Measurements from ENCODE around the gene HEBP2.

Gene HEBP2

DNA sequence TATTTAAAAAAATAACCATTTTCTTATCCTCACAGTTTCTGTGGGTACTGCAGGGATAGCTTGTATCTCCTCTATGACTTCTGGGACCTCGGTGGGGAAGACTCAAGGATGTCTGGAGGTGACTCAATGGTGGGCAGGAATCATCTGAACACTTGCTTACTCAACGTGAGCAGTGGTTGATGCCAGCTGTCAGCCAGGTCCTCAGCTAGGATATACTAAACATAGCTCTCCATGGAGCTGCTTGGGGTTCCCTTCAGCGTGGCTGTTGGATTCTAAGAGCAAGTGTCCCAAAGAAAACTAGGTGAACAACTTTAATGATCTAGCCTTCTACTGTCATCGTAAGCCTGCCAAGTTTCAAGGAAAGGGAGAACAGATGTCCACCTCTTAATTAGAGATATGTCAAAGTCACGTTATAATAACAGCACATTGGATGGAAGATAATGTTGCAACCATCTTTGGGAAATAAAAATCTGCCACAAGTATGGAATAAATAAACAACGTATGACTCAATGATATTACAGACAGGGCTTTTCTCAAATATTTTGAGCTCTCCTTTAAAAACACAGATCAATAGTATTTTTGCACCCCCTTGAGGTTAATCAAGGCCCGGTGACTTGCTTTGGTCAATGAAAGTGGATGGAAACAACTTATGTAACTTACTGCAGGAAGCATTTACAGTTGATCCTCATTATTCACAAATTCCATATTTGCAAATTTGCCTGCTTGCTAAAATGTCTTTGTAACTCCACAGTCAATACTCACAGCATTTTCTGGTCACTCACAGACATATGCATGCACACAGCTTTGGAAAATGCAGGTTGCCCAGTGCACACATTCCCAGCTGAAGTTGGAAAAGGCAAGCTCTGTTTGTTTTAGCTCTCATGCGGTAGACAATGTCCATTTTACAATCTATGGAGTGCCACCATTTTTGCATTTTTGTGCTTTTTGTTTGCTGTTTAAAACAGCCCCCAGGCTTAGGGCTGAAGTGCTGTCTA is 6.6 kb upstream of the HEBP2 start:
- no peak for DNase-seq (ENCODE audit: low spot score)

DNA sequence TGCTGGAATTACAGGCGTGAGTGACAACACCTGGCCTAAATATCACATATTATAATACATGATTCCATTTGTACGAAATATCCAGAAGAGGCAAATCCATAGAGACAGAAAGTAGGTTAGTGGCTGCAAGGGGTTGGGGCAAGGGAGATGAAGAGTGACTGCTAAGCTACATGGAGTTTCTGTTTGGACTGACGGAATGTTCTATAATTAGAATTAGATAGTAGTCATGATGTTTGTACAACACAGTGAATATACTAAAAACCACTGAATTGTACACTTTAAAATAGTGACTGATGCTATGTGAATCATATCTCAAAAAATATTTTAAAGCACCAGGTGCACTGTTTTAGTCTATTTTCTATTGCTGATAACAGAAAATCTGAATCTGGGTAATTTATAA is 3.7 kb upstream of the HEBP2 start:
- no peak for DNase-seq (ENCODE audit: low spot score)

DNA sequence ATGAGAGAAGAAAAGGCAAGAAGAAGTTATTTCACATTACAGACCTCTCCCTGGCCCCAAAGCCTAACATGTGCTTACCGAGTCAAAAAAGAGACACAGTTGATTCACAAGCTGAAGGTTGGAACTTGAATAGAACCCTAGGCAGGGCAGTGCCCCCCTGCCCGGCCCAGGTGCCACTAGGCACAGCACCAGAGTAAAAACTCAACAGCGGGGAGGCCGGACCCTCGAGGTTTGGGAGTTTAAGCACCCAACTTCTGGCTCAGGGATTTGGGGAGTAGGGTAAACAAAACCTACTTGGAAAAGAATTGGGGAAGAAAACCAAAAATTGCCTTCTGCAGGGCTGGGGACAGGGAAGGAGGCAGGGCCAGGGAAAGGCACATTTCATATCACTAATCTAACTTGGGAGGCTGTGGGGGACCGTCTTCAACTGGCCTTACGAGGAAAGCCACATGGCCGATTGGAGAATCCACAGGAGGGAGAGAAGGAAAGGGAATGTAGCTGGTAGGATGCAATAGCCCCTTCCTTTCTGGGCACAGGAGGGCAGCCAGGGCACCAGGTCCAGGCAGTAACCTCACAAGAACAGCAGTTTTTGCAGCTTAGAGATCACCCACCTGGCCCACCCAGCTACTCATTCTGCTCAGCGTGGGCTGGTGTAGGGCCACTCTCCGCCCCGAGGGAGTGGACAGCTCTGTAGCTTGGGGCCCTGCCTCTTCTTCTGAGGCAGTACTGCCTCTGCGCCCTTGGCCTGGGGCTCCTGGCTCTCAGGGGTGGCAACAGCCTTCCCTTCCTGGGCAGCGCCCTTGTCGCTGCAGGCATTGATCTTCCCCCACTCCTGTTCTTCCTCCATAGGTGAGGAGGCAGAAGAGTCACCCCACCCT is 1.8 kb upstream of the HEBP2 start:
- no peak for DNase-seq (ENCODE audit: low spot score)

DNA sequence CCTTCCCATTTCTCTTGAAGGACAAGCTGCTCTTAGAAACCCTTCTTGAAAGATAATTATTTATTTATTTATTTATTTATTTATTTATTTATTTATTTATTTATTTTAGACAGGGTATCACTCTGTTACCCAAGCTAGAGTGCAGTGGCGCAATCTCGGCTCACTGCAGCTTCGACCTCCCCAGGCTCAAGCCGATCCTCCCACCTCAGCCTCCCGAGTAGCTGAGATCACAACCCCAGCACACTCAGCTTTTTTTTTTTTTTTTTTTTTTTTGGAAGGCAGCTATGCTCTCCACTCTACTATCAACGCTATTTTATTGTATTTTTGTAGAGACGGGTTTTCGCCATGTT is 1.2 kb upstream of the HEBP2 start:
- no peak for DNase-seq (ENCODE audit: low spot score)

DNA sequence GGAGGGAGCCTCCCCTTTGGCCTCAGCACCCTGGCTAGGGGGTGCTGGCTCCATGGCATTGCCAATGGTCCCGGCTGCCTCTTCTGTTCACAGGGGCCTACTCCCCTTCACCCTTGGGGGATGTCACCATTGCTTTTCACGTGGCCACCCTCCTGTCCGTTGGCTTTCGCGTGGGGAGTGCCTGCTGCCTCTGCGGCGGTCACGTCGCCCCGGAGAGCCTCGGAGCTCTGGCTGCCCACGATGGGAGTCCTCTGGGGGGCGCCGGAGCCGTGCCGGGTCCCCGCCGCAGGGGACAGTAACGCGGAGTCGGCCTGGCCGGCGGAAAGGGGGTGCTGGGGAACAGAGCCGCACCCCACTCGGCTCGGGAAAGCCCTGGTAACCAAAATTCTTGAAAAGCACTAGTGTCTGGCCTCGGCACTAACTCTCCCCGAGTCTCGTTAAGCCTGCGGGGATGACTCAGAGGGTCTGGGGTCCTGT is 661 bp upstream of the HEBP2 start:
- DNase-seq (ENCODE audit: low spot score), result peak; percentile 69

DNA sequence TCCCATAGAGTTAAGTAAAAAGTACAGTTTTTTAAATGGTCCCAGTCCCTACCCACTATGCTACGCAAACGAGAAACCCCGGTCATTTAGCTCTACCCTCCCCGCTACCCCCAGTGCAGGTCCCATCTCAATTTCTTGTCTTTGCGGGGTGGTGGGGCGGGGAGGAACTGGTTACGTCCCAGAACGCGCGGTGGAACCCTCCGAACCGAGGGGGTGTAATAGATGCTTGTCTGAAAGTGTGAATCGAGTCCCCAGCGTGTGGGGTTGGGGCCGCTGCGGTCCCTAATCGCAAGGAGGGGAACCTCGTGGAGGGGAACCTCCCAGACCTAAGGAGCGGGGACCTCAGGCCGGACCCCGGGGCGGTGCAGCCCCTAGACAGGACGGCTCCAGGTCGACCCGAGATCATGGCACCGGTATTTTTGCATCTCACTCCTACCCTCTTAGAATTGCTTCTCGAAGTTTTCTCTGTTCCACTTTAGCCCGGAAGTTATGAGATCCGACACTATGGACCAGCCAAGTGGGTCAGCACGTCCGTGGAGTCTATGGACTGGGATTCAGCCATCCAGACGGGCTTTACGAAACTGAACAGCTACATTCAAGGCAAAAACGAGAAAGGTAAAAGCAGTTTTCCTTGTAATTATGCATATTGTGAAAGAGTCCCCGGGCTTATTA is 779 bp downstream of the HEBP2 start:
- DNase-seq (ENCODE audit: low spot score), result peak; percentile 26

DNA sequence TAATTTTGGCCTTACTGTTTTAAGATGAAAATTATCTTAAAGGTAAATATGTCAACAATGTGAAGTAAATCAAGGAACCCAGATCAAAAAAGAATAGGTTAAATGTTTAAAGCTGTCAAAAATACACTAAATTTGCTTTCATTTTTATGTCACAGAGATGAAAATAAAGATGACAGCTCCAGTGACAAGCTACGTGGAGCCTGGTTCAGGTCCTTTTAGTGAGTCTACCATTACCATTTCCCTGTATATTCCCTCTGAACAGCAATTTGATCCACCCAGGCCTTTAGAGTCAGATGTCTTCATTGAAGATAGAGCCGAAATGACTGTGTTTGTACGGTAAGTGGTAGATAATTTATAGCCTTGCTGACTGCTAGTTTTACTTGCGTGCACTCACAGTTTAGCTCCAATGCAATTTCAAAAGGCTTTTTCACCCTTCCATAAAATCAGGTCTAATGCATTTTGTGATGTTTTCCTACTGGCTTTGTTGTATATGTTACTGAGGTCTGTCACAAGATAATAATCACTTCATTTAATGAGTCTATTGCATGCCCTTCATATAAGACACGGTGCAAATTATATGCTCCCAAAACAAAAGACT is 1.9 kb downstream of the HEBP2 start:
- no peak for DNase-seq (ENCODE audit: low spot score)

DNA sequence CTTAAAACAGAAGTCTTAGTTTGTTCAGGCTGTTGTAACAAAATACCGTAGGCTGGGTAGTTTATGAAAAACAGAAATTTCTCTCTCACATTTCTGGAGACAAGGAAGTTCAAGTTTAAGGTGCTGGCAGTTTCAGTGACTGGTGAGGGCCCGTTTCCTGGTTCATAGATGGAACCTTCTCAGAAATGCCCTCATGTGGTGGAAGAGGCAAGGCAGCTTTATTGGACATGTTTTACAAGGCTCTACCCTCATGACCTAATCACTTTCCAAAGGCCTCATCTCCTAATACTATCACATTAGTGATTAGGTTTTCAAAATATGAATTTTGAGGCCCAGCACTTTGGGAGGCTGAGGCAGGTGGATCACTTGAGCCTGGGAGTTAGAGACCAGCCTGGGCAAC is 2.4 kb downstream of the HEBP2 start:
- DNase-seq (ENCODE audit: low spot score), result no peak

DNA sequence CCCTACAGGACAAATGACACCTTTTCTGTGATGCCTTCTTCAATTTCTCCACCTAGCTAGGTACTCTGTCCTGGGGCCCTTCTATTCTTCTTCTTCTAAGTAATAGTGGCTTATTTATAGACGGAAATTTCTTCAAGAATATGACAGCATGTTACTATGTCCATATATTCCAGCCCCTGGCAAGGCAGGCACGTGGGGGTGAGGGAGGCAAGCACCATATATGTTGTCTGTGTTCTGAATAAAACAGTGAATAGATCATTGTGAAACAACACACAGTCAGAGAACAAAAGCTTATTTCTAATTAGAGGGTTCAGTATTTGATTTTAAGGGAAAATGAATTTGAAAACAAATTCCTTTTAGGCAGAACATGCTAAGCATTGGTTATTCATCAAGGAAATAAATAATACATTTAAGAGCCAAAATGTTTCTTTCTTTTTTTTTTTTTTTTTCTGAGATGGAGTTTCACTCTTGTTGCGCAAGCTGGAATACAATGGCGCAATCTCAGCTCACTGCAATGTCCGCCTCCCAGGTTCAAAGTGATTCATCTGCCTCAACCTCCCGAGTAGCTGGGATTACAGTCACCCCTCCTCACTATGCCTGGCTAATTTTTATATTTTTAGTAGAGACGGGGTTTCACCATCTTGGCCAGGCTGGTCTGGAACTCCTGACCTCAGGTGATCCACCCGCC is 6.2 kb downstream of the HEBP2 start:
- DNase-seq (ENCODE audit: low spot score), result no peak

DNA sequence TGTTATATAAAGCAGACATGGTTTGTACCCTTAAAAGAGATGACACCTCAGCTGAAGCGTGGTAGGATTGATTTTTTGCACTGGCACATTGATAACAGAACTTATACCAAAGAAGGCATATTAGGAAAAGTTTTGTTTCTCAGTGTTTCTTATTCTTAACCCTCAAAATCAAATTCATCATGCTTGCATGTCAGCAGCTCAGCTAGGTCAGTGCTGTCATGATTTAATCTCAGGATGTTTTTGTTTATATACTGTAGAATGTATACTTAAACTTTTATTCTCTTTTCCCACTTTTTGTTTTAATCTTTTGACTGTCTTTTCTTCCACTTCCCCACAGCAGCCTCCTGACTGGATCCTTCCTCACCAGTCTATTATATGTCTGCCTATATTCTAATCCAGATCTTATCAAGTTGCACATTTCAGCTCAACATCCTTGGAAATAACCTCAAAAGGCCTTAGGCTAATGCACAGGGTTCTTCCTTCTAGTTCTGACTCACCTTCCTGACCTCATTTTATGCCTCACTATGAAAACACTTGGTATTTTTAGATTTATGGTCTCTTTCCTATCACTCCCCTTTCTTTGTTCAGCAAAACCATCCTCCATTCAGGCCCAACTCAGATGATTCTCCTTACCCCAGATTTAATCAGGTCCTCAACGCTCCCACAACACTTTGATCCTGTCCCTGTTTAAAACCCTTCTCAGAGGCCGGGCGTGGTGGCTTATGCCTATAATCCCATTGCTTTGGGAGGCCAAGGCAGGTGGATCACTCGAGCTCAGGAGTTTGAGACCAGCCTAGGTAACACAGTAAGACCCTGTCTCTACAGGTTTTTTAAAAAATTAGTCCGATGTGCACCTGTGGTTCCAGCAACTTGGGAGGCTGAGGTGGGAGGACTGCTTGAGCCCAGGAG is 7.2 kb downstream of the HEBP2 start:
- peak; percentile 29 for DNase-seq (ENCODE audit: low spot score)

DNA sequence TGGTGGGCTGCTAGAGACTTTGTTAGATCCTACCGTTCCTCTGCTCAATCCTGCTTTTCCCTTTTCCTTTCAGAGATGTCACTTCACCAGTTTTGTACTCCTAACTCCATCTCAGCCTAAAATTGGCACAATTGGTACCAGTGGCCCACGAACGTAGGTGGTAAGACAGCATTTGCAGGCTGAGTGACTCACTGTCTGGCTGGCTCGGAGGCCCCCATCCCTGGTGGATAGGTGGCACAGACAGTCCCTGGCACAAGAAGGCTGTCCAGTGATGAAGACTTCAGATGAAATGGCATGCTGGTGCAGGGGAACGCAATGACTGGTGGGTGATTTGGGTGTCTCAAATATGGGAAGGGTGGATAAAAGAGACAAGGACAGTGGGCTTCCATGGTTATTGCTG is 11.1 kb downstream of the HEBP2 start:
- no peak for DNase-seq (ENCODE audit: low spot score)

DNA sequence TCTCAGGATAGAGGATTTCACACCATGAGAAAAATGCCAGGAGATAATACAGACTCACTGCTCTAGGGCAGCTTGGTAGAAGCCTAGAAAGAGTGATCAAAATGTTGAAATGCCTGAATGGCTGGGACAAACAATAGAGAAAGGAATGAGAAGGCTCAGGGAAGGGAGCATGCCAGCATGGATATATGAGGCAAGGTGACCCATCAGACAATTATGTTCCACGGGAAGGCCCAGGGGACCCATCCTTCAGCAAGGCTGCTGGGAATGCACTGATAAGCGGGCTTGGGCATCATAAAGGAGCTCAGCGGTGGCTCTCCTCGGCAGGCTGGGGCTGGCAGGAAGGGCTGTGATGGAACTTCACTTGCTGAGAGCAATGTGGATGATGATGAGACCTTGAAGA is 12.2 kb downstream of the HEBP2 start:
- DNase-seq (ENCODE audit: low spot score), result no peak

DNA sequence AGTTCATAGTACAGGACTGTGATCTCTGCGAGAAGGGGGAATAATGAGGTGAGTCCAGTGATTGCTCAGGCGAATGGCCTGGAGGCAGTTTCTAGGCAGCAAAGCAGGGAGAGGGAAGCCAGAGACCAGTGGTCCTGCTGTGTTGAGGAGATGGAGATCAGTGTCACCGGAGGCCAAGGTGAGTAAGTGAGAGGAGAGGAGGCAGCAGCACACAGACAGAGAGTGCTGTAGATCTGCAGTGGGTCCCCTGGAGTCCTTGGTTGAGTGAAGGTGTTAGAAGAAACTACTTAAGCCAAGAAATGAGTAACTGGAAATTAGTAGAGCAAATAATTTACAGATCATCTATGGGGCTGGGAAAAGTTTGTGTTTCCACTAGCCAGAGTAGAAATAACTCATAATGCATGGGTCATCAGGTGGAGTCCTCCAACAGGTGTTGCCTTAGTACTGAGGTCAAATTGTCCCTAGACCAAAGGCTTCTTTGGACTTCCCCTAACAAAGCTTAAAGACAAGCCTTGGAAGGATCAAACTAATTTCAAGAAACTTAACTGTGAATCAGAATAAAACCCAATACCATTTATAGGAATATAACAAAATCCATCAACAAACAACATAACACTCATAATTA is 13.6 kb downstream of the HEBP2 start:
- no peak for DNase-seq (ENCODE audit: low spot score)

DNA sequence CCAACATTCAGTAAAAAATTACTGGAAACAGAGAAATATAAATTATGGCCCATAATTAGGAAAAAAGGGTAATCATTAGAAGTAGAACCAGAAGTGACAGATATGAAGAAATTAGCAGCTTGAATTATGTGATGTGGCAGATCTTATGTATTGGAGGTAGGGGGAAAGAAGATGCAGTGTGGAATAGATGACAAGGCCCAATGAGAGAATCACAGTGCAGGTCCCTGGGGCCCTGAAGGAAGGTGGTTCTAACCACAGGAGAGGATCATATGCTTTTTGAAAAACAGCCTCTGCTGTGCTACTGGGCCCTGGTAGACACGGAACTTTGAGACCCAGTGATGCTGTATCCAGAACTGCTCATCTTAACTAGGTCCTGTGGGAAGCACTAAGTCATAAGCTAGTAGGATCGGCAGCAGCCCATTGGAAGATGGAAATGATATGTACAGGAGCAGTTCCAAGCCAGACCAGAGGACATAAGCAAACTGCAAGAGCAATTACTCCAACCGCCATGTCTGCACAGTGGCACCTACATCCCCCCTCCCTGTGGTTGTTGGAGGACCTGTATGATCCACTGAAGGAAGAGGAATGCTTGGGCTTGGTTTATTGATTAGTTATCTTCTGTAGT is 14.2 kb downstream of the HEBP2 start:
- no peak for DNase-seq (ENCODE audit: low spot score)

DNA sequence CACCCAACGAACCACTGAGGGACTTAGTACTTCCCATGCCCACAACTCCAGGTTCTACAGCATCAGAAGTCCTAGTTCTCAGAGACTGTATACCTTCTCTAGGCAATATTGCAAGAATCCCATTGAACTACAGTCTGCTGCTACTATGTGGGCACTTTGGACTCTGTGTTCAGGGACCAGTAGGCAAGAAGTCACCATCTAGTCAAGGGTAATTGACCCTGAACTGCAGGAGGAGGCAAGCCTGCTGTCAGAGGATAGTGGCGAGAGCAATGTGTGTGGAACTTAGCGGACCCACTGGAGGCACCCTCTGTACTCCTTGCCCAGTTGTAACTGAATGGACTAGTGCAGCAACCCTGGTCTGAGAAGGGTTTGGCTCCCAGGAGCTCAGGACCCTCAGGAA is 15.7 kb downstream of the HEBP2 start:
- no peak for DNase-seq (ENCODE audit: low spot score)

DNA sequence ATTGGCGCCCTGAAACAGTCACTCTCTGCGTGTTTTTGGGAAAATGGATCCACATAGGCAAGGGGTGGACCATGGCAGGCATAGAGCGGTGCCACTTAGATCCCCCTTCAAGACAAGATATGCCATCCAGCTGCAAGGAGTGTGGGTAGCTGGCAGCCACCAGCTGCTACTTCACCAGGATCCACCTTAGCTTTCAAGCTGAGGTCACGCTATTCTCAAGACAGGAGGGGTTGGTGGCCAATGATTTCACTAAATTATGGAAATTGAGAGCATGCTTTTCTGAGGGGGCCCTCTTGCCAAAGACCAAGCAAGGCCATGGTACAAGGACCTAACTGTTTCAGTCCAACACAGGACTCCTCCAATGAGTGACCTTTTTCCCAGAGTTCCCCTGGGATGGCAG is 16.3 kb downstream of the HEBP2 start:
- DNase-seq (ENCODE audit: low spot score), result no peak

DNA sequence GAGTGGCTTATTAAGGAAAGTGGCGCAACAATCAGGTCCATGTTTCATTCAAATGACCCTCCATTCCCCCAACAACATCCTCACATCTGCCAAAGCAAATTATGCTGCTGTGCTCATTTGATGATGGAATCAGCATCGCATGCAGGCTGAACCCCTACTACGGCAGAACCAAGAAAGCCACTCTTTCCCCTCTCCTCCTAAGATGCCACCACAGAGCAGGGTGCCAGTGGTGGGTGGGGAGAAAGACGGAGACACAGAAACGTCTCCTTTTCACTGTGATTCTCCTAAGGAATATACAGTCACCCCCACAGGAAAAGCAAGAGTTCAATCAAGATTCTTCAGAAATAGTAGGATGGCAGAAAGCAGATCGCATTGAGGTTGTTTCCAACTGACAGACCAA is 17.1 kb downstream of the HEBP2 start:
- no peak for DNase-seq (ENCODE audit: low spot score)

DNA sequence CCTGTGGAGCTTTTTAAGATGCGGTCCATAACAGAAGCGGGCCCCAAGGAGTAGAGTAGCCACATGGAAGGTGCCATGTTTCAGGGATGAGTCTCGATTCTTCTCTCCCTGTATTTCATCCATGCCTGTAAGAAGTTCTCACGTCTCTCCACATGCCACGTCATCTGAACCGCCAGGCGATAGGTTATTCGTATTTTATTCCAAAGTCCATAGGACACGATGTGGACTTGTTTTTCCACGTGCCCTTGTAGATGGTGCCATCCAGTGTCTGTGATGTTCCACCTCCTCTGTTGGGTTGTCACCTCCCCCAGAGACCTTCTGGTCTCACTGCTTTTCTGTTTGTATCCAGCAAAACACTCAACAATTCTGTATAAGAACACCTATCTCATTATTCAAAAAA is 17.6 kb downstream of the HEBP2 start:
- DNase-seq (ENCODE audit: low spot score), result no peak

DNA sequence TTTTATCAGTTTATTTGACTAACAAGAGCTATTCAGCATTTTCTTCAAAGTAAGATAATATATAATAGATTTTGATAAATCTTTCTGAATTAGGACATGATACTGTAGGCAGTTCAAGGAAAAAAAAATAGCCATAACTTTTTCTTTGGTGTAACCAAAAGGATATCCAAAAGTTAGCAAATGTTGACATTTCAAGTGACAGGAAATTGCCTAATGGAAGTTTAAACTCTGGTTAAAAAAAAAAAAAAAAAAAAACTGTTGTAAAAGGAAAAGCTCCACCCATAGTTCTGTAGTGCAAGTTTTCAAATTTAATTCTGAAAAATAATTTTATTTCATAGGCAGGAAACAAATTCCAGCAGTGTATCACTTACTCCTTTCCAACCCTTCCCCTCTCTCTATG is 18.8 kb downstream of the HEBP2 start:
- DNase-seq (ENCODE audit: low spot score), result no peak
